HEK293 (cell line): ENCODE results near the gene MYO9B.

Experiments used
- CTCF ChIP-seq: fragments of 450-650 bp; formaldehyde crosslinking; IDR thresholded peaks from 2 replicates; pipeline ENCODE4 v1.5.1; 2016; ENCODE audit warnings: missing biosample characterization, missing genetic modification characterization
- GLI4 ChIP-seq: fragments of 450-650 bp; formaldehyde crosslinking; IDR thresholded peaks from 2 replicates; pipeline ENCODE4 v1.5.1; 2016; ENCODE audit warnings: missing biosample characterization, missing genetic modification characterization
- HOXA7 ChIP-seq: sonication (generic); formaldehyde crosslinking; IDR thresholded peaks from 2 replicates; pipeline ENCODE4 v1.8.1; 2022; ENCODE audit warnings: missing genetic modification reagents, borderline replicate concordance
- KLF10 ChIP-seq: fragments of 450-650 bp; IDR thresholded peaks from 2 replicates; pipeline ENCODE4 v1.5.1; 2018; ENCODE audit warnings: missing biosample characterization, mild to moderate bottlenecking, missing genetic modification characterization
- ZBTB11 ChIP-seq: fragments of 450-650 bp; formaldehyde crosslinking; conservative IDR thresholded peaks from 2 replicates; pipeline ENCODE4 v1.5.1; 2016; ENCODE audit warnings: low read depth, missing biosample characterization, missing genetic modification characterization
- ZBTB21 ChIP-seq: fragments of 450-650 bp; formaldehyde crosslinking; IDR thresholded peaks from 2 replicates; pipeline ENCODE4 v1.5.1; 2017; ENCODE audit warnings: missing biosample characterization, missing genetic modification characterization
- ZFHX2 ChIP-seq: fragments of 450-650 bp; formaldehyde crosslinking; conservative IDR thresholded peaks from 2 replicates; pipeline ENCODE4 v1.5.1; 2016; ENCODE audit warnings: missing biosample characterization, missing genetic modification characterization
- ZNF426 ChIP-seq: fragments of 450-650 bp; formaldehyde crosslinking; IDR thresholded peaks from 2 replicates; pipeline ENCODE4 v1.5.1; 2017; ENCODE audit warnings: missing biosample characterization, missing genetic modification characterization, mild to moderate bottlenecking, inconsistent platforms, moderate library complexity
- ZNF747 ChIP-seq: fragments of 450-650 bp; formaldehyde crosslinking; IDR thresholded peaks from 2 replicates; pipeline ENCODE4 v1.5.1; 2016; ENCODE audit warnings: missing biosample characterization, missing genetic modification characterization
- ZSCAN23 ChIP-seq: fragments of 450-650 bp; formaldehyde crosslinking; IDR thresholded peaks from 2 replicates; pipeline ENCODE4 v1.5.1; 2016; ENCODE audit warnings: missing biosample characterization, missing genetic modification characterization
- TF ChIP-seq, protein P1 (sequence below): fragments of 450-650 bp; formaldehyde crosslinking; IDR thresholded peaks from 2 replicates; pipeline ENCODE4 v1.5.1; 2016; ENCODE audit warnings: missing biosample characterization, missing genetic modification characterization

DNA sequence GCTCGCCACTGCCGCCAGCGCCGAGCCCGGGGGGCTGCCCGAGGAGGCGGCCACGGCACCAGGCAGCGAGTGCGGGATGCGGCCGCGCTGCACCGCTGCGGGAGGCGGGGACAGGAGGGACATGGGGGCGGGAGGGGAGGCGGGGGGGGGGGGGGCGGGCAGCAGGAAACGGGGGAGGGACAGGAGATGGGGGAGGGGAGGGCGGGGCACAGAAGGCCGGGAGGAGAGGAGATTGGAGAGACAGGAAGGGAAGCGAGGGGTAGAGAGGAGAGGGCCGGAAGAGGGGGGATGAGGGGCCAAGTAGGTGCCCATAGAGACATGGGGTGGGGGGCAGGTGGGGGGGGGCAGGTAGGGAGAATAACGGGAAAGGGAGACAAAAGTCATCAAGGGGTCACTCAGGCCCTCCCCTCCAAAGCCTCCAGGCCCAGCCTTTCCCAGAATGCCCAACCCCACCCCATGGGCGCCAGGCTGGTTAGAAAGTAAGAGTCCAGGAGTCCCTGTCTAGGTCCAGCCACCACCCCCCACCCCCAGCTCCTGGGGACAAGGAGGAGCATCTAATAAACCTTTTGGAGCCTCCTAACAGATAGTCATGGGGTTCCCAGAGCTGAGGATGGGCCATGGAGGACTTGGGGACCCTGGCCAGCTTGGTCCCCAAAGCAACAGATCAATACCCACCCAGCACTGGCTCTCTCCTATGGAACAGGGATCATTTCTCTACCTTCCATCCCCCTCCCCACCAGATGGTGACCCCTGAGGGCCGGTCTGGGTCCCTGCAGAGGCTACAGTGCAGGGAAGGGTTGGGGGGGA is 160.6 kb downstream of the MYO9B start:
- TF ChIP-seq CTCF (tag by site-specific recombination) (no peak), ZFHX2 (tag by site-specific recombination) (0 out of 2 replicates have a peak, but pooled peaks have one; percentile 4), KLF10 (tag by site-specific recombination) (no peak), ZBTB21 (tag by site-specific recombination) (no peak), HOXA7 (no peak), ZNF747 (tag by site-specific recombination) (no peak), ZBTB11 (tag by site-specific recombination) (no peak), ZSCAN23 (tag by site-specific recombination) (no peak), GLI4 (tag by site-specific recombination) (no peak), ZNF426 (tag by site-specific recombination) (no peak)
- TF ChIP-seq, protein P1, sequence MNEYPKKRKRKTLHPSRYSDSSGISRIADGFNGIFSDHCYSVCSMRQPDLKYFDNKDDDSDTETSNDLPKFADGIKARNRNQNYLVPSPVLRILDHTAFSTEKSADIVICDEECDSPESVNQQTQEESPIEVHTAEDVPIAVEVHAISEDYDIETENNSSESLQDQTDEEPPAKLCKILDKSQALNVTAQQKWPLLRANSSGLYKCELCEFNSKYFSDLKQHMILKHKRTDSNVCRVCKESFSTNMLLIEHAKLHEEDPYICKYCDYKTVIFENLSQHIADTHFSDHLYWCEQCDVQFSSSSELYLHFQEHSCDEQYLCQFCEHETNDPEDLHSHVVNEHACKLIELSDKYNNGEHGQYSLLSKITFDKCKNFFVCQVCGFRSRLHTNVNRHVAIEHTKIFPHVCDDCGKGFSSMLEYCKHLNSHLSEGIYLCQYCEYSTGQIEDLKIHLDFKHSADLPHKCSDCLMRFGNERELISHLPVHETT (tag by site-specific recombination), result no peak
